ENCODE measurements around the gene C18orf32.
"Not testable (repeated sequence)": the region's sequence is repeated elsewhere in the genome, so short reads cannot be mapped to it uniquely, and the experiment has no call there.

C18orf32 gene

GRCh38 chr18:49506438-49506837, 19.4 kb upstream of the C18orf32 start:
- H3K27ac ChIP-seq; DNase-seq (ENCODE audit: low read depth, low spot score): not testable (repeated sequence)

DNA sequence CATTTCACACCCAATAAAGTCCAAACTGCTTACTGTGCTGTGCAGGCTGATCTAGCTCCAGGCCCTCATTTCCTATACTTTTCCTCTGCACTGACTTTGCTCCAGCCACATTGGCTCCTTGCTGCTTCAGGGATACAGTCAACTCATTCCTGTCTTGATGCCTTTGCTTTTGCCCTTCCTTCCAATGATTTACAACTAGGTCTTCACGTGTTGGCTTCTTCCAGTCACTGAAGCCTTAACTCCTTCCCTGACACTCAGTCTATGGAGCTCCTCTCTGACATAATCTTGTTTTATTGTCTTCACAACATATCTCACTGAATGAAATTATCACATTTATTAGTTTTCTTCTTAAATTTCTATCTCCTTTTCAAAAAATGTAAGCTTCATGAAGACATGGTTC, 16.9 kb upstream of the C18orf32 start:
- H3K27ac ChIP-seq = no peak overlapping the region
- no peak for DNase-seq (ENCODE audit: low read depth, low spot score)

- no peak for DNase-seq (ENCODE audit: low read depth, low spot score)
- H3K27ac ChIP-seq = no peak overlapping the region
These were observed 13.3 kb upstream of the C18orf32 start for GRCh38 chr18:49500201-49500921.

DNA sequence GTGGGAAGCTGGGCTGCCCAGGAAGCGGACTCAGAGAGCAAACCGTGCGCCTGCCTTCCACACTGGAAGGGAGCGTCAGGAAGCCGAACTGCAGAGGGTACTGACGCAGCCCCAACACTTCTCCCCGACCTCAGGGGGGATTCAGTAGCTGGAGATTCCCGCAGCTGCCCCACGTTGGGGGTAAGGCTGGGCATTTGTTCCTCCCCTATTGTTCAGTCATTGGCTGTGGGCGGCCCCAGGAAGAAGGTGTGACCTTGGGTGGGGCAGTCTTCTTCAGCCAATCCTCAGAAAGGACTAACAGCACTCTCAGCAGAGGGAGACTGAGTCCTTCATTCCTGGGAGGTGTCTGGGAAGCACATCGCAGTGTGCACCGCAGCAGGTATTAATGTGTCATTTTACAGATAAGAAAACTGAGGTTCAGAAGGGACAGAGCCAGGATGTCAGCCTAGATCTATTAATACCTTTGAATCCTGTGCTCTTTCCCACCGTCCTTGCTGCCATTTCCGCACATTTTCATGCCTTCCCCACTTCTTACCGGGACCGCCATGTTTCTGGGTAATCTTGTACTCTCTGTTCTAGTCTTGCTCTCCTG, 12.1 kb upstream of the C18orf32 start:
- DNase-seq (ENCODE audit: low read depth, low spot score) = no peak
- H3K27ac ChIP-seq = no peak overlapping the region

GRCh38 chr18:49495480-49495879, 8.4 kb upstream of the C18orf32 start:
- no peak overlapping the region for H3K27ac ChIP-seq
- no peak for DNase-seq (ENCODE audit: low read depth, low spot score)

- DNase-seq (ENCODE audit: low read depth, low spot score) = no peak
These were observed 8.0 kb upstream of the C18orf32 start for GRCh38 chr18:49495076-49495475.

DNA sequence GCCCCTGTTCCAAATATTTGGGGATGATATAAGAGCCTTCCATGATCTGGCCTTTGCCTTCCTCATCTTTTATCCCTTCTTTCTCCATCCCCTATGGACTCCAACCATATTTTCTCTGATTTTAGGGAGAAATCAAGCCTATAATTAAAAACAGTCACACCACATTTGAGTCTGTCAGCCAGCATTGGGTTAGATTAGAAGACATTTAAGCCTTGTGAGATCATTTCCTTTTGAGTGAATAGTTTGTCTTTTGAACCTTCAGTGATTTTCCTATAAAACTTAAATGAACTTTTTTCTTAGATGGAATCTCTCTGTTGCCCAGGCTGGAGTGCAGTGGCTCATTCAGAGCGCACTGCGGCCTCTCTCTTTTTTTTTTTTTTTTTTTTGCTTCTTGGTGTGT, 7.6 kb upstream of the C18orf32 start:
- no peak overlapping the region for H3K27ac ChIP-seq
- no peak for DNase-seq (ENCODE audit: low read depth, low spot score)

More at GRCh38 chr18:49495076-49495475, 8.0 kb upstream of the C18orf32 start:
- no peak overlapping the region for H3K27ac ChIP-seq

DNA sequence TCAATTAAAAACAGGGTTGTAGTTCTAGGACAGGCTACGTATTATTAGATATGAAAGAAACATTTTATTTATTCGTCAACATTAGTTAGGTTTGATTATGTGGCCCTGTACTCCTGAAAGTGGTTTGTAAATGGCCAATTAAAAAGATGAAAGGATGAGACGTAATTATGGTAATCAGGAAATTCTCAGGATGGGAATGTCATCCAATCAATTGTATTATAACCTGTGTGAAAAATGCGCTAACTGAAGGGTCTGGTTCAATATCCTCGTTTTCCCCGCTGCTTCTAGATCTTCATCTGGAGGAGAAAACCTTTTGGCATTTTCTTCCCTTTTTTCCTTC, 5.6 kb upstream of the C18orf32 start:
- H3K27ac ChIP-seq = peak overlapping the region; percentile 96
- DNase-seq (ENCODE audit: low read depth, low spot score) = no peak

- H3K27ac ChIP-seq = peak within 1 kb of the TSS; percentile 96
- peak; percentile 97 for DNase-seq (ENCODE audit: low read depth, low spot score)
These were observed 5.0 kb upstream of the C18orf32 start, which contains the start of gene RPL17 for GRCh38 chr18:49491857-49492693. TSS of gene RPL17 (minus strand) at chr18:49492465.

- H3K27ac ChIP-seq = peak overlapping the region; percentile 96
- DNase-seq (ENCODE audit: low read depth, low spot score) = no peak
These were observed 4.5 kb upstream of the C18orf32 start for GRCh38 chr18:49491534-49491856.

- no peak for DNase-seq (ENCODE audit: low read depth, low spot score)
- H3K27ac ChIP-seq = peak overlapping the region; percentile 96
These were observed 3.3 kb upstream of the C18orf32 start for GRCh38 chr18:49490246-49490762.

DNA sequence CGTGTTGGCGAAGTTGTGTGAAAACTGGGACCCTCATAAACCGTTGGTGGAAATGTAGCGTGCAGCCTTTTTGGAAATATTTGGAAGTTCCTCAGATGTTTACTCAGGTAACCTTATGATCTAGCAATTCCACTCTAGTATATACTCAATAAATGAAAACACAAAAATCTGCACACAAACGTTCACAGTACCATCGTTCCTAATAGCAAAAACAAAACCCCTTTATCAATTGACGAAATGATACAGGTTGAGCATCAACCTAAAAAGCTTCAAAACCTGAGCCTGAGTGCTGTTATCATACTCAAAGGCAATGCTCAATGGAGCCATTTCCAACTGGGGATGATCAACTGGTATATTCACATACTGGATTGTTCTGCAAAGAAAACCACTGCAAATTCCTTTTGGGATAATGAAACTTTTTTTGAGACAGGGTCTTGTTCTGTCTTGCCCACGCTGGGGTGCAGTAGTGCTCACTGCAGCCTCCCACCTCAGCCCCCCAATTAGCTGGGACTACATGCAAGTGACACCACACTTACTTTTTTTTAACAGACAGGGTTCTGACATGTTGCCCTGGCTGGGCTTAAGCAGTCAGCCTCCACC, 777 bp upstream of the C18orf32 start:
- no peak for DNase-seq (ENCODE audit: low read depth, low spot score)

DNA sequence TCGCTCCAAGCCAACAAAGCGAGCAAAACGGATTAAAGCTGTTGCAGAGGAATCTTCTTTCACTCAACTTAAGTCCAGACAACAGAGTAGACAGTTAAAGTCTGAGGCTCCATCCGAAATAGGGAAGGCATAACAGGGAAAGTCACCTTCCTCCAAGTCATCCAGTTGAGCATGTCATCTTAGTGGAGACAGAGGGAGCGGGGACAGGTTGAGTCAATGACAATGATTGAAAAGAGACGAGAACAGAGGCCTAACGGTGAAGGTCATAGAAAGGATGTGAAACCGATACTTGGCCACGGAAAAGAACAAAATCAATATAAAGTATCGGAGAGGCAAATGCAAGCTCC, 455 bp downstream of the C18orf32 start:
- peak overlapping the region; percentile 96 for H3K27ac ChIP-seq
- no peak for DNase-seq (ENCODE audit: low read depth, low spot score)

More for the DNA sequence above, 777 bp upstream of the C18orf32 start:
- H3K27ac ChIP-seq = peak overlapping the region; percentile 96

DNA sequence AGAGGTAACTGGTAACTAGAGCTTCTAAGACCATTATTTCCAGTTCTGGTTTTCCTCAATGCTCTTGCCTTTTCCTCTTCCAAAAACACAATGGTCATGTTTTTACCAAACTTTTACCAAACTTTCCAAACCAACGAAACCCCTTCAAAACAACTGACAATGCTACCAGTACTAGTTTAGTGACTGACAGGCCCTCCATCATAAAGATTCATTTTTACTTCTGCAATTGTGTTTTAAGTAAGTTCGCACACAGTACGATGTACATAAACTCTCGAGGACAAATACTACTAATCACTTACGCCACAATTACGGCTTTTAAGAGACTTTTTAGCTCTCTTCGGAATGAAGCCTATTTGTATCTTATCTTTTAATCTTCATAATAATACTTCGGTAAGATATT, 900 bp downstream of the C18orf32 start:
- H3K27ac ChIP-seq = peak overlapping the region; percentile 96
- DNase-seq (ENCODE audit: low read depth, low spot score) = no peak

- DNase-seq (ENCODE audit: low read depth, low spot score) = no peak
- no peak overlapping the region for H3K27ac ChIP-seq
These were observed 3.8 kb downstream of the C18orf32 start for GRCh38 chr18:49483198-49483597.

- DNase-seq (ENCODE audit: low read depth, low spot score) = no peak
- H3K27ac ChIP-seq = no peak overlapping the region
These were observed 5.1 kb downstream of the C18orf32 start for GRCh38 chr18:49481907-49482306.

DNA sequence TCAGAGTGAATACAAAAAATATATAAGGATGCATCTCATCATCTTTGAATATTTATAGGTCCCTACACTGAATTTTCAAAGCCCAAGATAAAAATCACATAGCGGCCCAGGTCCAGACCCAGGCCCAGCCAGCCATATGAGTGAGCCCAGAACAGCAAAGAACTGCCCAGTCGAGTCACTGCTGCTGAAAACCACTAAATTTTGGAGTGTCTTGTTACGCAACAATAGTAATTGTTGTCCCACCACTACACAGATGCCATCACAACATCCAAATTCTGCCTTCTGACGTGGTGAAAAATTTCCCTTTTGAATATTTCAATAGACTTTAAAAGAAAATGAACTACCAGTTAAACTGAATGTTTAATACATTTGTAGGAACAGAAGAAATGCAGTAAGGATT, 5.7 kb downstream of the C18orf32 start:
- no peak for DNase-seq (ENCODE audit: low read depth, low spot score)

GRCh38 chr18:49479381-49480137, 7.5 kb downstream of the C18orf32 start:
- H3K27ac ChIP-seq = no peak overlapping the region
- DNase-seq (ENCODE audit: low read depth, low spot score) = no peak

More for the DNA sequence above, 5.7 kb downstream of the C18orf32 start:
- no peak overlapping the region for H3K27ac ChIP-seq

GRCh38 chr18:49476664-49477411, 10.2 kb downstream of the C18orf32 start:
- DNase-seq (ENCODE audit: low read depth, low spot score) = no peak
- H3K27ac ChIP-seq = peak overlapping the region; percentile 47
